GM21367 (cell line): Measurements from ENCODE around the gene ZDHHC20.
"Not testable (repeated sequence)": the region's sequence is repeated elsewhere in the genome, so short reads cannot be mapped to it uniquely, and the experiment has no call there.

Source experiments
- ATAC-seq: cut with Tn5 transposase; IDR thresholded peaks from one replicate; pipeline ENCODE4 v1.9.1; 2021; ENCODE audit not compliant: unreplicated experiment

The ZDHHC20 gene

GRCh38 chr13:21435687-21436151 is 23.4 kb downstream of the ZDHHC20 start:
- ATAC-seq = peak; percentile 96

GRCh38 chr13:21435231-21435630 is 23.9 kb downstream of the ZDHHC20 start:
- ATAC-seq = no peak

DNA sequence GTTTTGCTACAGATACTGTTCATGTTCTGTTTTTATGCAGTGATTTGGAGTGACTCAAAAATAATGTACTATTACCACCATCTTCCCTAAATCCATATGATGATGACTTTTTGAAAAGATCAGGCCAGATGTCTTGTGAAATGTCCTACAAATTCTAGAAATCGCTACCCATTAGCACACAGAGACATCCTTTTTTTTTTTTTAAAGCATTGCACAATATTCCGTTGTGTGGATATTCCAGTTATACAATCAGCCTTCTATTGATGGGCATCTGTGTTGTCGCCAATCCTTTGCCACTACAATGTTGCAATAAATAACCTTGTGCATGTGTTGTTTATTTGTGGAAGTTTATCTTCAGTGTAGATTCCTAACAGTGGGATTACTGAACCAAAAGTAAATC is 24.5 kb downstream of the ZDHHC20 start:
- no peak for ATAC-seq

DNA sequence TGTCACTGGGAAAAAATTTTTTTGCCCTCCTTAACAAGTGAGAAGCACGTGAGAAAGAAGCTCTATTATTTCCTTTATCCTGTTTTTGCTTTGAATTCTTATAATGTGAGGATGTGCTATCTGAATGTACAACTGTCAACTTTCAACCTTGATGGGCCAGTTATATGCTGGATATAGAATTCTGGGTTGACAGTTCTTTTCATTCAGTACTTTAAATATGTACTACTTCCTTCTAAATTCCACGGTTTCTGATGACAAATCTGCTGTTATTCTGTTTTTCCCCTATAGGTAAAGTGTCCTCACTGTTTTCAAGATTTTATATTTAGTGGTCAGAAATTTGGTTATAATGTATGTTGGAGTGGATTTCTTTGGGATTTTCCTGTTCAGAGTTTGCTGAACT is 29.9 kb downstream of the ZDHHC20 start:
- ATAC-seq = no peak

DNA sequence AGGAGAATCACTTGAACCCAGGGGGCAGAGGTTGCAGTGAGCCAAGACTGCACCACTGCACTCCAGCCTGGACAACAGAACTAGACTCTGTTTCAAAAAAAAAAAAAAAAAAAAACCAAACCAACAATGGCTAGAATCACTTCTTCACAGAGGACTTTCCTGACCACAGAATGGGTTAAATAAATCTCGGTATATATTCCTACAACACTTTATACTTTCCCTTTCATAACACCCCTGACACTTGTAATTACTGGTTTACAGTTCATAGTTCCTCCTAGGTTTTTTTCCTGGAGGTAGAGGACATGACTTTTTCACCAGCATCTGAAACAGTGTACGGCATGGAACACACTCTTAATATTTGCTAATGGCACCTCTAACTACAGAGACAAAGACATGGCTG is 31.4 kb downstream of the ZDHHC20 start:
- no peak for ATAC-seq

GRCh38 chr13:21426238-21426637 is 32.9 kb downstream of the ZDHHC20 start:
- no peak for ATAC-seq

- ATAC-seq = no peak
These were observed 38.4 kb downstream of the ZDHHC20 start for GRCh38 chr13:21420706-21421105.

DNA sequence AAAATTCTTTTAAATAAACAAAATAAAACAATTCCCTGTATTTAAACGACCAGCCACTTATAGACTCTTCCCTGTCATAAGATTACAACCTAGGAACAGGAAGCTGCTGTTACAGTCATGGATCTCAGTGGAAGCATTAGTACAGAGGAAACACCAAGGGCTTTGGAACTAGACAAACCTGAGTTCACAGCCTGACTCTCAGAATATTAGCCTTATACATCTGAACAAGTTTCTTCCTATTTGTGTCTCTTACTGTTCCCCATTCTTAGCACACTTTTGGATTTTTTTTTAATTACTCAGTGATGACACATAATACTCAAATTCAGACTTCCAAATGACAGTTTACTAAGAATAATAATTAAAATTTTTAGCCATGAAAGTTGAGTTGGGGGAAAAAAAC is 46.1 kb downstream of the ZDHHC20 start:
- no peak for ATAC-seq

DNA sequence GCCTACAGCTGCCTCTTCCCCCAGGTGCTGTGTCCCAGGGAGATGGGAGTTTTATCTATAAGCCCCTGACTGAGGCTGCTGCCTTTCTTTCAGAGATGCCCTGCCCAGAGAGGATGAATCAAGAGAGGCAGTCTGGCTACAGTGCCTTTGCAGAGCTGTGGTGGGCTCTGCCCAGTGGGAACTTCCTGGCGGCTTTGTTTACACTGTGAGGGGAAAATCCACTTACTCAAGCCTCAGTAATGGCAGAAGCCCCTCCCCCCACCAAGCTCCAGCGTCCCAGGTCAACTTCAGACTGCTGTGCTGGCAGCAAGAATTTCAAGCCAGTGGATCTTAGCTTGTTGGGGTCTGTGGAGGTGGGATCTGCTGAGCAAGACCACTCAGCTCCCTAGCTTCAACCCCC is 48.6 kb downstream of the ZDHHC20 start:
- ATAC-seq = not testable (repeated sequence)

DNA sequence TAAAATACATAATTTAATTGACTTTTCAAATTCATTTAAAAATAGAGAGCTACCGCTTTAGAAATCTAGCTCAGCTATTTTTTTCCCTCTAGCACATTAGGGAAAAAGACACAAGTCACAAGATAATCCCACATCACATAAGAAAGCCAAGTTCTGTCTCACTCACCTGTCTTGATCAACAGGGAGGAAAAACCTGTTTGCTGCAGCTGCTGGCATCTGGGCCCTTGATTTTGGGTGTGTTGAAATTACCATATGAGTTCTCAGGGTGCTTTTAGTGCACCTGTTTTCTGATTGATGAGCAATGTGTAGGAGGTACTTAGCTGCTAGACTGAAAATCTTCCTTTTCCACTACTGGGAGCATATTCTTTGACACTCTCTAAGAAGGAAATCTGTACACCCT is 53.8 kb downstream of the ZDHHC20 start:
- ATAC-seq = no peak

- no peak for ATAC-seq
These were observed 56.4 kb downstream of the ZDHHC20 start for GRCh38 chr13:21402586-21403307.

DNA sequence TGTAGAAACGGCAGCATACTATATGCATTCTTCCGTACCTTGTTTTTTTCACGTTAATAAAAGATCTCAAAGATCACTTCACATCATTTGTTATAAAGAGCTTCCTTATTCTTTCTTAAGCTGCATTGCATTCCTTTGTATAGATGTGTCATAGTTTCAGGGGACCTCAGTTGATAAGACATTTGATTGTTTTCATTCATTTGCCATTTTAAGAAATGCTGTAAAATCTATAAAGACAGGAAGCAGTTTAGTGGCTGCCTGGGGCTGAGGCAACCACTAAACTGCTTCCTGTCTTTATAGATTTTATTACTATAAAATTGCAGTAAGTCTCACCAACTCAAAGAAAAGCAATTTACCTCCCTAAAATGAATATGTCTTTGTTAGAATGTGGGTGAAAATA is 59.4 kb downstream of the ZDHHC20 start:
- ATAC-seq = no peak

DNA sequence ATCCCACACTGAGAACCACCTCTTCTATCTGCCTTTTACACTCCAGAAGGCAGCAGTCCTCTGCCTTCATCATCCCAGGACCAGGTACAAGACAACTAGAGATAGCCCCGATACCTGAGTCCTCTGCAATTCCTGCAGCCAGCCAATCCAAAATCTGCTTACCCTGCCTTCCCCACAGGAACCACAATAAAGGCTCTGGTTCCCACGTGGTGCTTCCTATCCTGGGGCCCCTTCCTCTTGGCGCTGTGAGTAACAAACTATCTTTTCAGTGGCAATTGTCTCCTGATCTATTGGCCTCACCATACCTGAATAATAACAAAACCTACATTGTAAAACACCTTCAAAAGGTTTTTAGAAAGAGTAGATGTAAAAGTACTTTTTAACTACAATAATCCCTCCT is 63.1 kb downstream of the ZDHHC20 start:
- ATAC-seq = no peak

DNA sequence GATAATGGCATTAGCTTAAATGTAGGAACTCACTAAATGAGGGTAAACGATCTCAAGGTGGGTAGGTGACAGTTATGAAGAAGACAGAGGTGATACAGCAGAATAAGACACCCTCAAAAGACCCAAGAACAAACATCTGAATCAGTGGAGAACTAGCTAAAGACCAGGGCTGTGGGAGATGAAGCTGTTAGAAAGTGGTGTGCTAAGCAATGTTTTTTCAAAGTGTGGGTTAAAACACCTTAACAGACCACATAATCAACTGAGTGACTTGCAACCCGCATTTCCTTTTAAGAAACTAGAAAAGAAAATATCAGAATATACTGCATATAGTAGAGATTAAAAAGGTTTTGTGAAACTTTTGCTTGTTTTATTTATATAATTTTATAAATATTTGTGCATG is 70.0 kb downstream of the ZDHHC20 start:
- no peak for ATAC-seq

- no peak for ATAC-seq
These were observed 73.4 kb downstream of the ZDHHC20 start for GRCh38 chr13:21385710-21386109.

DNA sequence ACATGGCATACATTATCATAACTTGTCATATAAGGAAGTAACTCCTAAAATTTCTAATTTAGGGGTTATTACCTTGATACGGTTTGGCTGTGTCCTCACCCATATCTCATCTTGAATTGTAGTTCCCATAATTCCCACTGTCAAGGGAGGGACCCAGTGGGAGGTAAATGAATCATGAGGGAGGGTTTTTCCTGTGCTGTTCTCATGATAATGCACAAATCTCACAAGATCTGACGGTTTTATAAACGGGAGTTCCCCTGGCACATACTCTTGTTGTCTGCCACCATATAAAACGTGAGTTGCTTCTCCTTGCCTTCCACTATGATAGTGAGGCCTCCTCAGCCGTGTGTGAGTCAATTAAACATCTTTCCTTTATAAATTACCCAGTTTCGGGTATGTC is 76.0 kb downstream of the ZDHHC20 start:
- ATAC-seq = no peak

GRCh38 chr13:21376998-21377985 is 81.8 kb downstream of the ZDHHC20 start:
- ATAC-seq = not testable (repeated sequence)

DNA sequence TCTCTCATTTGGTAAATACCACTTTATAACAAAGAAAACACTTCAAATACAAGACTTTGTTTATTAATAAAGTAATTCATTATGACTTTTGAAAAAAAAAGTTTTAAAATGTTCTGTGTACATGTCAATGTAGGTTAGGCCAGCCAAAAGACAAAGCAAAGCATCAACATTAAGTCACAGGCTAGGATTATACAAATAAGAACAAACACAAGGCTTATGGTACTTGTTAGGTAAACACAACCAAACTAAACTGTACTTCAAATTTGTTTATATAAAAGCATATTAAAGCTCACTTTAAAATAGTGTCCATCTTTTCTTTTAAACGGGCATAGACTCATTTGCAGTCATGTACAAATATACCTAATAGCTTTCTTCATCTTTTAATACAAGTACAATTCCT is 86.6 kb downstream of the ZDHHC20 start:
- no peak for ATAC-seq

GRCh38 chr13:21371011-21371410 is 88.1 kb downstream of the ZDHHC20 start:
- no peak for ATAC-seq

- ATAC-seq = no peak
These were observed 93.5 kb downstream of the ZDHHC20 start for GRCh38 chr13:21365574-21365973.

DNA sequence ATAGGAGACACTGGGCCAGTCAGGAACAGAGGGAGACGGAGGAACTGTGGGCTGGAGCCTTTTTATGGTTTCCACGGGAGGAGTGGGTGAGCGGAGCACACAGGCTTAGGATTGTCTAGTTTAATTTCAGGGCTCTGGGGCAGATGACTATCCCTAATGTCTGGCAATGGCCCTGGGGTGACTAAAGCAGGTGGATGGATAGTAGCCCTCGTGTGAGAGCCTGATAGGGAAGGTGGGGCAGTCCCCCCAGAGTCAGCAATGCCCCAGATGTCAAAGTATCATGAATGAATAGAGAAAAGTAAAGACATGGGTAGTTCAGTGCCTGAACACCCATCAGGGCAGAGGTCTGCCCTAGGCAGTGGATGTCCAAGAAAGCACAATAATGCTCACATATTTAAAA is 94.2 kb downstream of the ZDHHC20 start:
- ATAC-seq = no peak

DNA sequence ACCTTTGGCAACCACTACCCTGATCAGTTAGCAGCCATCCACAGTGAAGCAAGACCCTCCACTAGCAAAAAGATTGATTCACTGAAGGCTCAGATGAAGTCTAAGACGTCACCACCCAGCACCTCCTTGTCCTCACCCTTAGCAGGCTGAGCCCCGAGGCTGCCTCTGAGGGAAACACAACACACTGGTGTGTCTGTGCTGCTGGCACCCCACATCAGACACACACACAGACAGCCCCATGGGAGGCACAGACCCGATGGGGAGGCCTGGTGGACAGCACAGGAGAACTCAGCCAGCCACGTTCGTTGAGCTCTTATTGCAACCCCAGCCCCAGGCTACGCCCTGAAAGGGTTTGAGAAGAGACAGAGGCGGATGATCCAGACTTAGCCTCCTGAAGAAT is 94.7 kb downstream of the ZDHHC20 start:
- no peak for ATAC-seq
